GM18873 (cell line): ENCODE measurements around the gene SPDEF.

Experiments used
- ATAC-seq: cut with Tn5 transposase; IDR thresholded peaks from one replicate; pipeline ENCODE4 v1.9.1; 2021; ENCODE audit warnings: mild to moderate bottlenecking, moderate library complexity, moderate number of reproducible peaks; ENCODE audit not compliant: unreplicated experiment, low FRiP score

The SPDEF gene

DNA sequence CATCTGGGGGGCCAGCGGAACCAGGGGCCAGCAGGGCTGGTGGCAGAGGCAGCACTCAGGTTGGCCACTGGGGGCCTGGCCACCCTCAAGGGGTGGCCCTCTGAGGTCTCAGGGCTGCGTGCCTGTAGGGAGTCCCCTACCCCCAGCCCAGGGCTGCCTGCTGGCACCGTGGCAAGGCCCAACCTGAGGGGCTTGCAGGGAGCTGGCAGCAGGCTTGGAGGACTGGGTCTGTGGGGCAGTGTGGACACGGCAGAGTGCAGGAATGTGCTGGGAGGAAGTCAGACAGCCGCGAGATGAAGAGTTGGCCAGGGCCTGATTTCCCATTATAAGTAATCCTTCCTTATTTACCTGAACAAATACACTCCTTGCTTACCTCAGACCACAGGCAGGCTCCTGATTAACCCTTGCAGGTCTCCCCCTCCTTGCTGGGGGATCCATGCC, at the start of gene SPDEF:
SPDEF (minus strand) TSS at position 299 of the 441 bp plus-strand sequence. CDS start 11,874 bp downstream, outside the sequence.
- no peak for ATAC-seq

GRCh38 chr6:34603707-34604106, 47.6 kb upstream of the SPDEF start:
- no peak for ATAC-seq

DNA sequence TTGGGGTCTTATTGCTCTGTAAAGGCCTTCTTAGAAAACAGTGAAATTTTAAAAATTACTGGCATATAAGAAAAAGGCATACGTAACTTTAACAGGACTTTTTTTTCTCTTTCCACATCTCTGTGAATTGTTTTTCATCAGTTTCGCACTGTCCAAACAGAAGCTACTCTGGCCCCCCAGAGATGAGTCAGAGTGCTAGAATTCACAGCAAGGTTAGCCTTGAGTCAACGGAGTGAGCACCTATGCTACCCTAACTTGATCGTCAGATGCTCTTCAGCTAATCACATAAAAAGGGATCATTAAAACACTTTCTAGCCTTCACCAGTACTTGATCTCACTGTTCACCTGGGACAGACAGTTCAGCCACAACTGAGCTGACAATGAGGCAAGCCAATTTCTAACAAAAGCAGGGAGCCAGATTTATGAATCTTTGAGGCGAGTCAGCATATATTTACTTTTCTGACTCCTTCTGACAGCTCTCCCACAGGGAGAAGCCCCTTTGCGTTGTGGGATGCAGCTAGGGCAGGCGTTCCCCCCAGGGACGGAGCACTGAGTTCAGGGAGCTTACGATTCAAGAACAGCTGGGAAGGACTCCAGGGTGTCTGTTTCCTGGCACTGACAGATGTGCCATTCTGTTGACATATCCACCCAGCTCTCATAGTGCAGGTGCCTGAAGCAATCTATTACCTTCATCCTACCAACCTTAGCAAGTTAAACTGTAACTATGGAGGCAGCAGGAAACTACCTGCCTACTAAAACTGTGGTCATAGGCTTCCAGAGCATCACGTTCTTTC, 46.4 kb upstream of the SPDEF start:
- no peak for ATAC-seq

- no peak for ATAC-seq
Measured at GRCh38 chr6:34601706-34602105, 45.6 kb upstream of the SPDEF start.

DNA sequence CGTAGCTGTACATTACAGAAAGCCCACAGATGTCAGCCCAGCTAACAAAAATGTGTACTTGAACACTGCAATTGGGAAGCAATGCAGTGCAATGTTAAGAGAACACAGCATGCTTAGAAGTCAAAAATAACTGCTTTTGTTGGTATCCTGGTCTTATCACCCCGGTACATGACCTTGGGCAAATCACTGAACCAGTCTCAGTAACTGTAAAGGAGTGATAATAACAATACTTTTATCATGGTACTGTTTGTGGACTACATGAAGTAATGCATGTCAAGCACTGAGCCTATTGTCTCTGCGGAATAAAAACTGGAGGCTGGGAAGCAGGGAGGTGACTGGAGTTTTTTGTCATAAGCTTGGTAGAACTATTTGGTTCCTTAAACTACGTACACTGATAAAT, 44.7 kb upstream of the SPDEF start:
- no peak for ATAC-seq

GRCh38 chr6:34600101-34600500, 44.0 kb upstream of the SPDEF start:
- no peak for ATAC-seq

- ATAC-seq: no peak
Measured at GRCh38 chr6:34598712-34599111, 42.6 kb upstream of the SPDEF start.

DNA sequence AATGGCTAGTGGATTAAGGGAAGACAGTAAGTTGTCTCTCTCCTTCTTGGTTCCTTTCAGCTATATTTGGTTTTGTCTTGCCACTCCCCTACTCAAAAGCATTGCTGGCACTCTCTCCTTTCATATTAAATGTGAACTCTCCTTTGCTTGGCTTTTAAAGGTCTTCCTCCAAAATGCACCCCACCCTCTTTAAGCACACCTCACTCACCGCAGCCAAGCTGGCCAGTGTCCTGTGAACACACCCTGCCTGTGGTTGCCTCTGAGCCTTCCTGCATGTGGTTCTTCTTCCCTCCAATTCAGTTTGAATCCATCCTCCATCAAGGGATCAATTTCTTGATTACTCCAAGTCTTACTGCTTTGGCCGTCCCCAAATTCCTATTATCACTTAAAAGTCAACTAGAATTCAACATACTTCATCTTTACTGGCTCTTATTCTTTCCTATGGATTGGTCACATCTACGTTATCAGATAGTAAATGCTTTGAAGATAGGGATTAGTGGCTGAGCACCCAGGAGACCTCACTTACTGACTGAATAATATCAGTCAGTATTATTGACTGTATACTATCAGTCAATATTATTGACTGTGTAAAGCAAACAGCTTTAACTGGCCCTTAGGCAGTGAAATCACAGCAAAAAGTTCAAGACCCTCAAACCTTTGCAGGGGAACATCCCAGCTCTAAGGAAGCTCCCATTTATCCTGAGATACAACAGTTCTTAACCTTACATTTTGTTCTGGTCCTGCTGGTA, 41.6 kb upstream of the SPDEF start:
- ATAC-seq: no peak

GRCh38 chr6:34596798-34597197, 40.7 kb upstream of the SPDEF start:
- no peak for ATAC-seq

DNA sequence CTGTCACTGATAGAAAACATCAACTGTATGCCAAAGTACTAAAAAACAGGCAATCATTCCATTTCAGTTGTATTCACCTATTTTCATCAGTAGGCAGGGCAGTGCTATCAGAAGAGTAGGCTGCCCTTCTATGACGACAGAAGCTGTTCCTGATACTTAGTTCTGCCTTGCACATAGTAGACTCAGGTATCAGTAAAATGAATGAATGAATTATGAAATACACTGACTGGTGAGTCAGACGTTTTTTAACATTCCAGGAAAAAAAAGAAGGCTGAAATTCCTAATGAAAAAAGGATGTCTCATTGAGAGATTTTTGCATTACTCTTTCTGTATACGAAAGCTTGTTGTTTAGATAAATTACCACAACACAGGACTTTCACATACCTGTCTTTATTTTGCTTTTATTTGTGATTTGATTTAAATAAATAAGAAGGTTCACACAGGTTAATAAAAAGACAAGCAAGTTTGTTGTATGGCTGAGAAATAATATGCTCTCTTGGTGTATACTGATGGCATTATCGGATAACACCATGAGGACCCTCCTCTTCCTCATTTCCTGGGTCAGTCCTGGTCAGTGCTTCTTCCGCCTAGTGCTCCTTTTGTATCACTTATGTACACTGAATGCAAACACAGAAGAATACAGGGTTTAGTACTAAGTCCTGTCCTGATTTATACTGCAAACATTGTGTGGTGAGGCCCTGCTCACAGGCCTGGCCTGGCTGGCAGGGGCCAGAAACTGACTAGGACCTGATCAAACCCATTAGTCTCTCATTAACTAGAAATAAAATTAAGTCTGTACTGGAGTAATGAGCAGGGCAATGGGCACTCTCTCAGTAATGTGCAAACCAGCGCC, 39.4 kb upstream of the SPDEF start:
- no peak for ATAC-seq

- no peak for ATAC-seq
Measured at GRCh38 chr6:34593701-34594100, 37.6 kb upstream of the SPDEF start.

DNA sequence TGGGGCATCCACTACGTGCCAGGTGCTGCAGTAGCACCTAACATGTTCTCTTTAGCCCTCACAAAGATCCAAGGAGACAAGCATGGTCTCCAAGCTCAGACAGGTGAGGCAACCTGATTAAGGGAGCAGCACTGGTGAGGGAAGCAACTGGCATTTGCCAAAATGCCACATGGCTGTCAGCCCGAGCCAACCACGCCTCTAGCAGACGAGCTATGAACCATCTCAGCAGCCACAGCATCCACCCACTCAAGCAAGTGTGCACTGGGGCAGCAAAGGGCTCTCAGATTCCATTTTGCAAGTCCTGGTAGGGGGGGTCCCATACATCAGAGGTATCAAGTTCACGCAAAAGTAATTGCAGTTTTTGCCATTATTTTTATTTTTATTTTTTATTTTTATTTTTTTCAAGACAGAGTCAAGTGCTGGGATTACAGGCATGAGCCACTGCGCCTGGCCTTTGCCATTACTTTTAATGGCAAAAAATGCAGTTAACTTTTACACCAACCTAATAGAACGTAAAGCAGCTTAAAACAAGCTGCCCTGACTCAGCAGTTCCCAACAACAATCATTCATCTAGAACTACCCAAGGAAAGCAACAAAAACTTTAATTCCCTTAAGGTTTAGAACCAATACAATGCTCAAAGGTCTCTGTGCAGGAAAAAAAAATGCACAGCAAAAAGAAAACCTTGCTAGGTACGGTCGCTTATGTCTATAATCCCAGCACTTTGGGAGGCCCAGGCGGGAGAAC, 36.3 kb upstream of the SPDEF start:
- no peak for ATAC-seq

DNA sequence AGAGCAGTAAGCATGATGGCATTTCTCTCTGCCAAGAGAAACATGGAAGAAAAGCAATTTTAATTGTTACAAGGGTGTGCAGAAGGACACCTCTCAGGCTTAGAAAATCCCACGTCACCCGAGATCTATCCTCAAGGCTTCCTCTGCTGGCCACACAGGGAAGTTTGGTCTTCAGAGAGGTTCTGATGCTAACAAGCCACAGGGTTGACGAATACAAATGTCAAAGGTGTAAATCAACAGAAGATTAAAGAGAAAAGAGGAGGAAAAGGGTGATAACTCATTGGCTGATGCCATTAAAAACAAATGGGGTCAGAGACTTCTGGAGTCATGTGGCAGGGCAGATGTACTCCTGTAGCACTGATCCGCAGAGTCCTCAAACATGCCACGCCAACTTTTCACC, 33.6 kb upstream of the SPDEF start:
- ATAC-seq: no peak

GRCh38 chr6:34589140-34589539, 33.0 kb upstream of the SPDEF start:
- no peak for ATAC-seq

- ATAC-seq: no peak
Measured at GRCh38 chr6:34587851-34588250, 31.7 kb upstream of the SPDEF start.

DNA sequence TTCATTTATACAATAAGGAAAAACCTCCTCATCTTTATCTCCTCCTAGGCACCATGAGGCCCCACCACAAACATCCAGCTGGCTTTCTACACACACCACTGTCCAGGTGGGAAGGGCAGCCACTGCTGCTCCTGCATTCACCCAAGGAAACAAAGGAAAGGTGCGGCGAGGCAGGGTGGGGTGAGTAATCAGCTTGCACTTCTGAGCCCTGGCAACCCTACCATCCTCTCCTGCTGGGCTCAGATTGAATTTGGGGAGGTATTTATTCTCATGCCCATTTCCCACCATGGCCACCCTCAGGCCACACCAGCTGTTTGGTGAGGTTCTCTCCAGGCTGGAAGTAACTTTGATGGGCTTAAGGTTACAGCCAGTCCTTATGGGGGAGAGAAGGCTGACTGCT, 31.2 kb upstream of the SPDEF start:
- ATAC-seq: no peak

DNA sequence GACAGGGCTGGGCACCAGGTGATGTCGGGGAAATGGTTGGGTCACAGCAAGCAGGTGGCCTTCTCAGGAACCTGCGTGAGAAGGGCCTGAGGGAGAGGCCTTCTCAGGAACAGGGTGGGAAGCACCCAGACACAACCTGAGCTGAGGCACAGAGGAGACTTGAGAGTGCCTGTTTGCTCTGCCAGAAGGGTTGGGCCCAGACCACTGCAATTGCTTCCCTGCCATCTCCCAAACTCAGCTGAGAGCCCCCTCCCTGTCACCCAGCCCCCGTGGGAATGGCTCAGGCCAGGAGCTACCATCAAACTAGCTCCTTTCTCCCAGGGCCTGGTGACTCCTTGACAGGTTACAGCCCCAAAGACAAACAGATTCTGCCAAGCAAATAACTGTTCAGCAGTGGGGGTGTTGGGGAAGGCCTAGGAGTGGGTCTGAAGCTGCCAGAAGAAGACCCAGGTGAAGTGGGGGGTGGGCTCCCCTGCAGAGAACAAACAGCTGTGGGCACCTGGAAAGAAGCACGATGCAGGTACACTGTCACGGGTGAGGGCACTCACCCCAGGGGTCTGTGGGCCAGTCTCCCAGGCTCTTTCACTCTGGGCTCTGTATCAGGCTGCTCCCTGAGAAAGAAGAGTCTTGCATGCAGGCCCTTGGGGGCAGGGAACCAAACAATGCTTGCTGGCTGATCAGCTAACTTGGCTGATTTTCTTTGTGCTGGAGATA, 30.4 kb upstream of the SPDEF start:
- no peak for ATAC-seq

GRCh38 chr6:34585512-34586061, 29.5 kb upstream of the SPDEF start:
- no peak for ATAC-seq

GRCh38 chr6:34585108-34585507, 29.0 kb upstream of the SPDEF start:
- ATAC-seq: no peak
